HG03457 (cell line): ENCODE data around the gene ETS1.
"Not testable (repeated sequence)": the region's sequence is repeated elsewhere in the genome, so short reads cannot be mapped to it uniquely, and the experiment has no call there.

Experiments
- ATAC-seq: cut with Tn5 transposase; IDR thresholded peaks from one replicate; pipeline ENCODE4 v1.9.1; 2021; ENCODE audit warnings: moderate number of reproducible peaks; ENCODE audit not compliant: unreplicated experiment

Gene ETS1

GRCh38 chr11:128469220-128469619 lies 118.1 kb downstream of the ETS1 start:
- peak; percentile 41 for ATAC-seq

- no peak for ATAC-seq
Observed at GRCh38 chr11:128468111-128468510, 119.2 kb downstream of the ETS1 start.

- no peak for ATAC-seq
Observed at GRCh38 chr11:128467610-128468041, 119.7 kb downstream of the ETS1 start.

GRCh38 chr11:128467041-128467440 lies 120.3 kb downstream of the ETS1 start:
- no peak for ATAC-seq

GRCh38 chr11:128465946-128466705 lies 121.2 kb downstream of the ETS1 start:
- no peak for ATAC-seq

- no peak for ATAC-seq
Observed at GRCh38 chr11:128465531-128465930, 121.8 kb downstream of the ETS1 start.

GRCh38 chr11:128464878-128465450 lies 122.4 kb downstream of the ETS1 start:
- ATAC-seq: no peak

GRCh38 chr11:128463979-128464378 lies 123.4 kb downstream of the ETS1 start:
- no peak for ATAC-seq

- no peak for ATAC-seq
Observed at GRCh38 chr11:128463371-128463829, 124.0 kb downstream of the ETS1 start.

- no peak for ATAC-seq
Observed at GRCh38 chr11:128462922-128463321, 124.4 kb downstream of the ETS1 start.

GRCh38 chr11:128462189-128462588 lies 125.2 kb downstream of the ETS1 start:
- ATAC-seq: no peak

GRCh38 chr11:128458321-128458720 lies 129.0 kb downstream of the ETS1 start:
- ATAC-seq: no peak

GRCh38 chr11:128457874-128458273 lies 129.5 kb downstream of the ETS1 start:
- ATAC-seq: no peak

GRCh38 chr11:128456566-128457268 lies 130.6 kb downstream of the ETS1 start:
- ATAC-seq: no peak

GRCh38 chr11:128455766-128456165 lies 131.6 kb downstream of the ETS1 start:
- no peak for ATAC-seq

- no peak for ATAC-seq
Observed at GRCh38 chr11:128453444-128454336, 133.7 kb downstream of the ETS1 start.

GRCh38 chr11:128451652-128452470 lies 135.5 kb downstream of the ETS1 start:
- ATAC-seq: no peak

GRCh38 chr11:128450882-128451651 lies 136.3 kb downstream of the ETS1 start:
- no peak for ATAC-seq

GRCh38 chr11:128450425-128450824 lies 136.9 kb downstream of the ETS1 start:
- ATAC-seq: not testable (repeated sequence)
